GM21825 (cell line): ENCODE data around the gene COL6A2.
"Not testable (repeated sequence)": the region's sequence is repeated elsewhere in the genome, so short reads cannot be mapped to it uniquely, and the experiment has no call there.

Experiments
- ATAC-seq: cut with Tn5 transposase; IDR thresholded peaks from one replicate; pipeline ENCODE4 v1.9.1; 2021; ENCODE audit warnings: mild to moderate bottlenecking, moderate library complexity; ENCODE audit not compliant: unreplicated experiment

The COL6A2 gene

DNA sequence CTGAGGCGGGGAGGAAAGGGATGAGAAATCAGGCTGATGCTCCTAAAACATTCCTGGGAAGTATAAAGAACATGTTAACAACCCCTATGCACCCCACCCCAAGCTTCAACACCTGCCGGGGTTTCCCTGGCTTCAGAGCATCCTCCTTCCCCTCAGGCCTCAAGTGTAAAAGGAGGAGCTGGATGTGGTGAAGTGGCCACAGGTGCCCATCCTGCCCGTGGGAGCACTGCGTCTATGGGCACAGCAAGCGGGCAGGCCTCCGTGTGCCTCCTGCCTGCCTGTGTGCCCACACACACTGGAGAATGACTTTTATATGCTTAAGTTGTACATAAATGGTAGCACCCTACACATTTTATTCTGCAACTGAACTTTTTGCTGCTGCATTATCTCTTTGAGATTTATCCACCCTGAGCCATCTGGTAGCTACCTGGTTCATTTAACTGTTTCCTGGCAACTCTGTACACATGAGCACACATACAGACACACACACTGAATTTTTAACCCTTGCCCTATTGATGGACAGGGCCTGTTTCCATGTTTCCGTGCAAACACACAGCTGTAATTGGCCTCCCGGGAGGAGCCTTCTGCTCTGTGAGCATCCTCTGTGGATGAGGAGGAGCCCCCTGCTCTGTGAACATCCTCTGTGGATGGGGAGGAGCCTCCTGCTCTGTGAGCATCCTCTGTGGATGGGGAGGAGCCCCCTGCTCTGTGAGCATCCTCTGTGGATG is 70.9 kb downstream of the COL6A2 start:
- ATAC-seq: no peak

DNA sequence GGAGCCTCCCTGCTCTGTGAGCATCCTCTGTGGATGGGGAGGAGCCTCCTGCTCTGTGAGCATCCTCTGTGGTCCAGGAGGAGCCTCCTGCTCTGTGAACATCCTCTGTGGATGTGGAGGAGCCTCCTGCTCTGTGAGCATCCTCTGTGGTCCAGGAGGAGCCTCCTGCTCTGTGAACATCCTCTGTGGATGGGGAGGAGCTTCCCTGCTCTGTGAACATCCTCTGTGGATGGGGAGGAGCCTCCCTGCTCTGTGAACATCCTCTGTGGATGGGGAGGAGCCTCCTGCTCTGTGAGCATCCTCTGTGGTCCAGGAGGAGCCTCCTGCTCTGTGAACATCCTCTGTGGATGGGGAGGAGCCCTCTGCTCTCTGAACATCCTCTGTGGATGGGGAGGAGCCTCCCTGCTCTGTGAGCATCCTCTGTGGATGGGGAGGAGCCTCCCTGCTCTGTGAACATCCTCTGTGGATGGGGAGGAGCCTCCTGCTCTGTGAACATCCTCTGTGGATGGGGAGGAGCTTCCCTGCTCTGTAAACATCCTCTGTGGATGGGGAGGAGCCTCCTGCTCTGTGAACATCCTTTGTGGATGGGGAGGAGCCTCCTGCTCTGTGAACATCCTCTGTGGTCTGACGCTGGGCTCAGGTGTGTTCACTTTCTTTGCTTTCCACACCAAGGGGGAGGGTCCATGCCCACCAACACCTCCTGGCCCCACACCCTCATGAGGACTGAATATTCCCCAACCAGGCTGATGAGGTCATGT is 72.7 kb downstream of the COL6A2 start:
- ATAC-seq: not testable (repeated sequence)

DNA sequence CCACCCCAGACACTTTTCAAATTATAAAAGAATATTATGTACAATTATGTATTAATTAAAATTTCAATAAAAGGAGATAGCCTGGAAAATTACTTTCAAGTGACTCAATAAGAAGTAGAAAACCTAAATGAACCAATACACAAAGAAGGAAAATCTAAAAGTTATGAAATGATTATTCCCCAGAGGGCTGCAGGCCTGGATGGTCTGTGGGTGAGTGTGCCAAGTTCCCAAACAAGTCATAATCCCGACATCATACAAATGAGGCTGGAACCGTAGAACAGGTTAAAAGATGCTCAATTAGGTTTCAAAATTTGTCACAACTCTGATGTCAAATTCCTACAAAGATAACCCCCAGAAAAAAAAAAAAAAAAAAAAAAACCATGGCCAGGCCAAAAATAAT is 73.7 kb downstream of the COL6A2 start:
- ATAC-seq: no peak

DNA sequence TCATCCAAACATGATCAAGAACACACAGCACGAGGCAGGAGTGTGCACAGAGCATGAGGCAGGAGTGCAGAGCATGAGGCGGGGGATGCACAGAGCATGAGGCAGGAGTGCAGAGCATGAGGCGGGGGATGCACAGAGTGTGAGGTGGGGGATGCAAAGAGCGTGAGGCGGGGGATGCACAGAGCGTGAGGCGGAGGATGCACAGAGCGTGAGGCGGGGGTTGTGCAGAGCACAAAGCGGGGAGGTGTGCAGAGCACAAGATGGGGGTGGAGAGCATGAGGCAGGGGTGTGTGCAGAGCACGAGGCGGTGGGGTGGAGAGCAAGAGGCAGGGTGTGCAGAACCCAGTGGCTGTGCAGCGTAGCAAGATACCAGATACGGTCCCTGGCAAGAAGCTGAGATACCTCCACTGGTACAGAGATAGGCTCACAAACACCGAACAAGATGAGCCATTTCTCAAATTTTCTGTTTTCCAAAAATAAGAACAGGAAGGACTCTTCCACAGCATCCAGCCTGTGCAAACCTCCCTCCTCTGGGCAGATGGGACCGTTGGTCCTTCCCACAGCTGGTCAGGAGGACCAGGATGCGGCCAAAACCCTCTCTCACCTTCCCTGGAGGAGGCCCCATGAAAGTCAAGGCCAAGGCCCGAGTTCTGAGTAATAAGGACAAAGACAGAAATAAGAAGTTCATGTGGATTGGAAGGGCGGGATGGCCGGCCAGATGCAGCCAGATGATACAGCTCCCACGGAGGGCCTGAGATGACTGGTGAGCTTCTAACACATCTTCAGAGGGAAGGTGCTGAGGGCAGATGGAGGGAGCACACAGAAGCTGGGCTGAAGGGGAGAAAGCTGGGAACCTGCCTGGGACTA is 74.3 kb downstream of the COL6A2 start:
- ATAC-seq: no peak

- no peak for ATAC-seq
Observed at GRCh38 chr21:46172863-46173528, 75.1 kb downstream of the COL6A2 start.

DNA sequence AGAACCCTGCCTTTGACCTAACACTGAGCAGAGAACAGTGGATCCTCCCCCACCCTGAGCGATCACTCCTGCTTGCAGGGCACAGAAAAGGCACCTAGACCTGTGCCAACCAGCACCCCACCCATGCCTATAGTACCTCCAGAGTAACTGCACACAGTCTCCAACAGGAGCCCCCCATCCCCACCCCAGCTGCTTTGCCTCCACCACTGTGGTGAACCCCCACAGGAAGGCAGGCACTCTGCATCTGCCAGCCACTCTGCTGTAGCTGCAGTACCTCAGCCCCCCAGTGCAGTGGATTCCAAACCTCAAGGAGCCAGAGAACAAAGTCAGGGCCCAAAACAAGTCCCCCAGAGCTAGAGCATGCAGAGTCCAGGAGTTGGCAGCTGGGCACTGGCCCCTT is 75.7 kb downstream of the COL6A2 start:
- no peak for ATAC-seq

DNA sequence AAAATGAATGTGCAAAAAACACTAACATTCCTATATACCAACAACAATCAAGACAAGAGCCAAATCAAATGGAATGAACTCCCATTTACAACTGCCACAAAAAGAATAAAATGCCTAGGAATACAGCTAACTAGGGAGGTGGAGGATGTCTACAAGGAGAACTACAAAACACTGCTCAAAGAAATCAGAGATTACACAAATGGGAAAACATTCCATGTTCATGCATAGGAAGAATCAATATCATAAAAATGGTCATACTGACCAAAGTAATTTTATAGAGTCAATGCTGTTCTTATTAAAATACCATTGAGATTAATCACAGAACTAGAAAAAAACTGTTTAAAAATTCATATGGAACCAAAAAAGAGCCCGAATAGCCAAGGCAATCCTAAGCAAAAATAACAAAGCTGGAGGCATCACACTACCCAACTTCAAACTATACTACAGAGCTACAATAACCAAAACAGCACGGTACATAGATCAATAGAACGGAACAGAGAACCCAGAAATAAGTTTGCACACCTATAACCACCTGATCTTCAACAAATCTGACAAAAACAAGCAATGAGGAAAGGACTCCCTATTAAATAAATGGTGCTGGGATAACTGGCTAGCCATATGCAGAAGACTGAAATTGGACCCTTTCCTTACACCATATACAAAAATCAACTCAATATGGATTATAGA is 78.7 kb downstream of the COL6A2 start:
- ATAC-seq: not testable (repeated sequence)

DNA sequence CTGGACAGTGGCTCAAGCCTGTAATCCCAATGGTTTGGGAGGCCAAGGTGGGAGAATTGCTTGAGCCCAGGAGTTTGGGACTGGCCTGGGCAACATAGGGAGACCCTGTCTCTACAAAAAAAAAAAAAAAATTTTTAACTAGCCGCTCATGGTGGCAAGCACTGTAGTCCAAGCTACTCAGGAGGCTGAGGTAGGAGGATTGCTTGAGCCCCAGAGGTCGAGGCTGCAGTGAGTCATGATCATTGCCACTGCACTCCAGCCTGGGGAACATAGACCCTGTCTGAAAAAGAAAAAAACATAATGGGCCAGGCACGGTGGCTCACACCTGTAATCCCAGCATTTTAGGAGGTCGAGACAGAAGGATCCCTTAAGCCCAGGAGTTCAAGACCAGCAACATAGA is 81.0 kb downstream of the COL6A2 start:
- no peak for ATAC-seq
